K562 (cell line): Measurements from ENCODE around the gene TBCC. TPM values are rescaled to one million over a fixed set of nuclear protein-coding genes. Genes with fewer than 3 reads are reported as not detected.

Experiments
- CCAR2 ChIP-seq: fragments of 200-400 bp; formaldehyde crosslinking; IDR thresholded peaks from 2 replicates; pipeline ENCODE4 v1.6.1; 2017; ENCODE audit warnings: mild to moderate bottlenecking, low read depth, low read length
- DMBX1 ChIP-seq: fragments of 250-450 bp; sonication (Bioruptor Pico); IDR thresholded peaks from 2 replicates; pipeline ENCODE4 v1.8.0; 2022; ENCODE audit warnings: inconsistent platforms, mild to moderate bottlenecking, moderate library complexity, borderline replicate concordance
- ELF4 ChIP-seq: fragments of 450-650 bp; formaldehyde crosslinking; IDR thresholded peaks from 2 replicates; pipeline ENCODE4 v1.4.0; 2022; ENCODE audit warnings: missing genetic modification characterization
- EP300 ChIP-seq: IDR thresholded peaks from 2 replicates; pipeline ENCODE4 v1.6.1; 2012; ENCODE audit warnings: low read length, improper control_type of control experiment
- ESRRB ChIP-seq: fragments of 250-450 bp; sonication (Bioruptor Pico); IDR thresholded peaks from 2 replicates; pipeline ENCODE4 v1.5.0; 2020; ENCODE audit warnings: mild to moderate bottlenecking, moderate library complexity, borderline replicate concordance
- ETV5 ChIP-seq: sonication (generic); formaldehyde crosslinking; IDR thresholded peaks from 2 replicates; pipeline ENCODE4 v1.4.0; 2020; ENCODE audit warnings: low read depth, mild to moderate bottlenecking, missing genetic modification reagents
- EZH2 ChIP-seq: IDR thresholded peaks from 2 replicates; pipeline ENCODE4 v1.6.1; 2012; ENCODE audit warnings: low read depth, mild to moderate bottlenecking, inconsistent platforms, low read length, borderline replicate concordance
- HLTF ChIP-seq: fragments of 450-650 bp; IDR thresholded peaks from 2 replicates; pipeline ENCODE4 v1.6.1; 2016
- ILF3 ChIP-seq: fragments of 450-650 bp; IDR thresholded peaks from 2 replicates; pipeline ENCODE4 v1.6.1; 2018; ENCODE audit warnings: antibody characterized with exemption, mild to moderate bottlenecking, moderate library complexity, borderline replicate concordance
- KLF1 ChIP-seq: fragments of 450-650 bp; IDR thresholded peaks from 2 replicates; pipeline ENCODE4 v1.6.1; 2016; ENCODE audit warnings: missing genetic modification characterization, missing compliant biosample characterization
- L3MBTL2 ChIP-seq: fragments of 450-650 bp; IDR thresholded peaks from 2 replicates; pipeline ENCODE4 v1.6.1; 2016; ENCODE audit warnings: mild to moderate bottlenecking, moderate library complexity
- LEF1 ChIP-seq: fragments of 450-650 bp; IDR thresholded peaks from 2 replicates; pipeline ENCODE4 v1.6.1; 2016; ENCODE audit warnings: mild to moderate bottlenecking
- MCM3 ChIP-seq: fragments of 450-650 bp; IDR thresholded peaks from 2 replicates; pipeline ENCODE4 v1.6.1; 2016
- POLR2AphosphoS2 ChIP-seq: IDR thresholded peaks from 2 replicates; pipeline ENCODE4 v1.6.1; 2012; ENCODE audit warnings: low read length, improper control_type of control experiment
- TBP ChIP-seq: optimal IDR thresholded peaks from 2 replicates; pipeline ENCODE3; 2011; ENCODE audit warnings: low read depth, low read length, improper control_type of control experiment
- TGIF2 ChIP-seq: sonication (generic); formaldehyde crosslinking; IDR thresholded peaks from 2 replicates; pipeline ENCODE4 v1.8.1; 2022; ENCODE audit warnings: mild to moderate bottlenecking, missing genetic modification reagents, moderate library complexity
- THRAP3 ChIP-seq: fragments of 450-650 bp; IDR thresholded peaks from 2 replicates; pipeline ENCODE4 v1.6.1; 2016; ENCODE audit warnings: mild to moderate bottlenecking, inconsistent platforms, borderline replicate concordance
- XRCC3 ChIP-seq: fragments of 450-650 bp; IDR thresholded peaks from 2 replicates; pipeline ENCODE4 v1.6.1; 2017; ENCODE audit warnings: mild to moderate bottlenecking, moderate library complexity
- YY1 ChIP-seq, 3 experiments: IDR thresholded peaks; 2 replicates each; pipeline ENCODE4 v1.6.1; 2011; ENCODE audit warnings: low read length in 2 of 3, mild to moderate bottlenecking in 2 of 3, moderate library complexity in 2 of 3, borderline replicate concordance in 1 of 3, control low read depth in 1 of 3, low read depth in 1 of 3; ENCODE audit not compliant: insufficient read depth in 3 of 3, insufficient replicate concordance in 2 of 3, control insufficient read depth in 1 of 3, insufficient read length in 1 of 3; ENCODE audit errors: extremely low read depth in 1 of 3
- ZKSCAN1 ChIP-seq: fragments of 150-350 bp; IDR thresholded peaks from 2 replicates; pipeline ENCODE4 v1.6.1; 2016; ENCODE audit warnings: low read depth, low read length
- ZNF239 ChIP-seq: fragments of 250-450 bp; sonication (Bioruptor Pico); IDR thresholded peaks from 2 replicates; pipeline ENCODE4 v1.4.0; 2020; ENCODE audit warnings: mild to moderate bottlenecking
- ZNF316 ChIP-seq: fragments of 450-650 bp; IDR thresholded peaks from 2 replicates; pipeline ENCODE4 v1.6.1; 2016
- ZNF324 ChIP-seq: fragments of 250-450 bp; sonication (Bioruptor Pico); IDR thresholded peaks from 2 replicates; pipeline ENCODE4 v1.4.0; 2020; ENCODE audit warnings: mild to moderate bottlenecking
- ZNF584 ChIP-seq: fragments of 200-800 bp; sonication (Bioruptor generic); IDR thresholded peaks from 2 replicates; pipeline ENCODE4 v1.6.1; 2016; ENCODE audit warnings: low read depth, mild to moderate bottlenecking, missing genetic modification characterization, missing compliant biosample characterization
- ZNF707 ChIP-seq: fragments of 250-450 bp; sonication (Bioruptor Pico); conservative IDR thresholded peaks from 2 replicates; pipeline ENCODE4 v1.8.0; 2022; ENCODE audit warnings: inconsistent platforms, mild to moderate bottlenecking, moderate library complexity
- polyA plus RNA-seq, 8 experiments: library from polyadenylated mRNA; depleted of rRNA in 4 of 8; stranded (reverse) in 5 of 8; unstranded in 3 of 8; fragments of >200 nt; fragmentation: Nextera tagmentation in 2 of 8; fragmentation: Illumina TruSeq in 1 of 8; extraction: Ambion mirVana in 2 of 8; extraction: Trizol in 1 of 8; gene quantifications; 2 replicates each; pipeline versions ENCODE4 v1.2.1 to v1.2.3, GENCODE V29; 2011 to 2014; ENCODE audit warnings: inconsistent platforms in 1 of 8, missing spikeins in 1 of 8
- total RNA-seq, 7 experiments: library from RNA; depleted of rRNA in 6 of 7; stranded (reverse); fragments of >200 nt in 6 of 7; fragmentation: Illumina TruSeq in 2 of 7; extraction: Trizol in 2 of 7; gene quantifications; 2 replicates each; pipeline versions ENCODE4 v1.2.1 to v1.2.3, GENCODE V29; 2011 to 2021; ENCODE audit warnings: low replicate concordance in 1 of 7
- TF ChIP-seq, protein P1 (sequence below): IDR thresholded peaks from 3 replicates; pipeline ENCODE4 v1.6.1; 2011; ENCODE audit warnings: borderline replicate concordance, mild to moderate bottlenecking, moderate library complexity; ENCODE audit not compliant: insufficient read length; ENCODE audit errors: extremely low read depth
- TF ChIP-seq, protein P2 (sequence below): fragments of 450-650 bp; formaldehyde crosslinking; IDR thresholded peaks from 2 replicates; pipeline ENCODE4 v1.4.0; 2020; ENCODE audit warnings: mild to moderate bottlenecking, moderate library complexity

The TBCC gene
- total and polyA plus RNA-seq, 9 of the 15 experiments (the other 6 are each of a cell fraction or from before 2014, with no cell fraction given) = 2.8 to 34.1 (median 23.3) TPM

DNA sequence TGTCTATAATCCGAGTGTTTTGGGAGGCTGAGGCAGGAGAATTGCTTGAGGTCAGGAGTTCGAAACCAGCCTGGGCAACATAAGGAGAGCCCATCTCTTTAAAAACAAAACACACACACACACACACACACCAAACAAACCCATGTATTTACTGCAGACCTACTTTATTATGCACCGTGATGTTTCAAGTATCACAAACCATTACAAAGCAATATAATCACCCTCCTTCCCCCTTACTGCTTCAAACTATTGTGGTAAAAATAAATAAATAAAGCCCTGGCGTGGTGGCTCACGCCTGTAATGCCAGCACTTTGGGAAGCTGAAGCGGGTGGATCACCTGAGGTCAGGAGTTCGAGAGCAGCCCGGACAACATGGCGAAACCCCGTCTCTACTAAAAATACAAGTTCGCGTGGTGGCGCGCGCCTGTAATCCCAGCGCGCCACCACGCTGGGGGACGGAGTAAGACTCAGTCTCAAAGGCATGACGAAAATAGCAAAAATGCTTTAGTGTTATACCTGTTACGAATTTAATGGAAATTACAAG is 1.5 kb downstream of the TBCC start (continued):
- no peak for TF ChIP-seq LEF1
- no peak for TF ChIP-seq ELF4 (CRISPR knock-in tag)
- TF ChIP-seq TBP = no peak
- TF ChIP-seq, protein P1, sequence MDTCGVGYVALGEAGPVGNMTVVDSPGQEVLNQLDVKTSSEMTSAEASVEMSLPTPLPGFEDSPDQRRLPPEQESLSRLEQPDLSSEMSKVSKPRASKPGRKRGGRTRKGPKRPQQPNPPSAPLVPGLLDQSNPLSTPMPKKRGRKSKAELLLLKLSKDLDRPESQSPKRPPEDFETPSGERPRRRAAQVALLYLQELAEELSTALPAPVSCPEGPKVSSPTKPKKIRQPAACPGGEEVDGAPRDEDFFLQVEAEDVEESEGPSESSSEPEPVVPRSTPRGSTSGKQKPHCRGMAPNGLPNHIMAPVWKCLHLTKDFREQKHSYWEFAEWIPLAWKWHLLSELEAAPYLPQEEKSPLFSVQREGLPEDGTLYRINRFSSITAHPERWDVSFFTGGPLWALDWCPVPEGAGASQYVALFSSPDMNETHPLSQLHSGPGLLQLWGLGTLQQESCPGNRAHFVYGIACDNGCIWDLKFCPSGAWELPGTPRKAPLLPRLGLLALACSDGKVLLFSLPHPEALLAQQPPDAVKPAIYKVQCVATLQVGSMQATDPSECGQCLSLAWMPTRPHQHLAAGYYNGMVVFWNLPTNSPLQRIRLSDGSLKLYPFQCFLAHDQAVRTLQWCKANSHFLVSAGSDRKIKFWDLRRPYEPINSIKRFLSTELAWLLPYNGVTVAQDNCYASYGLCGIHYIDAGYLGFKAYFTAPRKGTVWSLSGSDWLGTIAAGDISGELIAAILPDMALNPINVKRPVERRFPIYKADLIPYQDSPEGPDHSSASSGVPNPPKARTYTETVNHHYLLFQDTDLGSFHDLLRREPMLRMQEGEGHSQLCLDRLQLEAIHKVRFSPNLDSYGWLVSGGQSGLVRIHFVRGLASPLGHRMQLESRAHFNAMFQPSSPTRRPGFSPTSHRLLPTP = no peak
- no peak for TF ChIP-seq TGIF2 (CRISPR knock-in tag)
- no peak for TF ChIP-seq ETV5 (CRISPR knock-in tag)
- no peak for TF ChIP-seq ZNF316
- no peak for TF ChIP-seq ZKSCAN1
- no peak for TF ChIP-seq ZNF707 (CRISPR knock-in tag)
- no peak for TF ChIP-seq ZNF324 (CRISPR knock-in tag)
- TF ChIP-seq HLTF = 0 out of 2 replicates have a peak, but pooled peaks have one; percentile 61
- TF ChIP-seq, protein P2, sequence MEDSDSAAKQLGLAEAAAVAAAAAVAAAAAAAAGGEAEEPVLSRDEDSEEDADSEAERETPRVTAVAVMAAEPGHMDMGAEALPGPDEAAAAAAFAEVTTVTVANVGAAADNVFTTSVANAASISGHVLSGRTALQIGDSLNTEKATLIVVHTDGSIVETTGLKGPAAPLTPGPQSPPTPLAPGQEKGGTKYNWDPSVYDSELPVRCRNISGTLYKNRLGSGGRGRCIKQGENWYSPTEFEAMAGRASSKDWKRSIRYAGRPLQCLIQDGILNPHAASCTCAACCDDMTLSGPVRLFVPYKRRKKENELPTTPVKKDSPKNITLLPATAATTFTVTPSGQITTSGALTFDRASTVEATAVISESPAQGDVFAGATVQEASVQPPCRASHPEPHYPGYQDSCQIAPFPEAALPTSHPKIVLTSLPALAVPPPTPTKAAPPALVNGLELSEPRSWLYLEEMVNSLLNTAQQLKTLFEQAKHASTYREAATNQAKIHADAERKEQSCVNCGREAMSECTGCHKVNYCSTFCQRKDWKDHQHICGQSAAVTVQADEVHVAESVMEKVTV (CRISPR knock-in tag) = no peak
- TF ChIP-seq YY1 (IDR thresholded peaks at IDR 0.05; ENCODE audit: borderline replicate concordance in 1 of 3, control insufficient read depth in 1 of 3, extremely low read depth in 1 of 3, insufficient read depth in 3 of 3, insufficient read length in 1 of 3, insufficient replicate concordance in 2 of 3, low read depth in 1 of 3, low read length in 2 of 3) = peak in 2 of 3 experiments; percentile 73 to 89
- TF ChIP-seq DMBX1 (CRISPR knock-in tag) = no peak; the same call in 1 of the 2 replicates
- no peak for TF ChIP-seq ZNF239 (CRISPR knock-in tag)
- no peak for TF ChIP-seq ILF3
- TF ChIP-seq EZH2 = no peak
- 0 out of 2 replicates have a peak, but pooled peaks have one; percentile 50 for TF ChIP-seq THRAP3
- no peak for TF ChIP-seq CCAR2
- TF ChIP-seq ESRRB = no peak
- TF ChIP-seq XRCC3 = no peak
- no peak for TF ChIP-seq EP300
- no peak for TF ChIP-seq POLR2AphosphoS2
- TF ChIP-seq MCM3 = no peak
- TF ChIP-seq L3MBTL2 = peak; percentile 75
- TF ChIP-seq ZNF584 (CRISPR knock-in tag) = no peak
- TF ChIP-seq KLF1 = no peak
